ENCODE data around the gene STAB2.

The STAB2 gene

GRCh38 chr12:103558879-103559278 lies 28.2 kb upstream of the STAB2 start:
- Histone ChIP-seq H3K9ac (ENCODE audit: low read length) (no peak overlapping the region), H3K36me3 (ENCODE audit: control insufficient read depth, insufficient read depth, low read length) (no peaks in the 10 kb centered on the region), H3K27me3 (ENCODE audit: control insufficient read depth, insufficient read depth, low read length) (no peaks in the 10 kb centered on the region), H3K4me3 (ENCODE audit: low read length) (no peak overlapping the region), H3K9me3 (ENCODE audit: control insufficient read depth, low read length) (no peaks in the 10 kb centered on the region), H3K4me1 (ENCODE audit: control insufficient read depth, insufficient read depth, low read length) (no peaks in the 10 kb centered on the region)

GRCh38 chr12:103560604-103561101 lies 26.4 kb upstream of the STAB2 start:
- no peaks in the 10 kb centered on the region for H3K27me3 ChIP-seq (ENCODE audit: control insufficient read depth, insufficient read depth, low read length)
- H3K36me3 ChIP-seq (ENCODE audit: control insufficient read depth, insufficient read depth, low read length) = no peaks in the 10 kb centered on the region
- H3K4me1 ChIP-seq (ENCODE audit: control insufficient read depth, insufficient read depth, low read length) = no peaks in the 10 kb centered on the region
- H3K9me3 ChIP-seq (ENCODE audit: control insufficient read depth, low read length) = no peaks in the 10 kb centered on the region
- no peak overlapping the region for H3K4me3 ChIP-seq (ENCODE audit: low read length)
- H3K9ac ChIP-seq (ENCODE audit: low read length) = no peak overlapping the region

GRCh38 chr12:103561174-103561573 lies 25.9 kb upstream of the STAB2 start:
- Histone ChIP-seq H3K36me3 (ENCODE audit: control insufficient read depth, insufficient read depth, low read length) (no peaks in the 10 kb centered on the region), H3K9me3 (ENCODE audit: control insufficient read depth, low read length) (no peaks in the 10 kb centered on the region), H3K9ac (ENCODE audit: low read length) (no peak overlapping the region), H3K27me3 (ENCODE audit: control insufficient read depth, insufficient read depth, low read length) (no peaks in the 10 kb centered on the region), H3K4me1 (ENCODE audit: control insufficient read depth, insufficient read depth, low read length) (no peaks in the 10 kb centered on the region), H3K4me3 (ENCODE audit: low read length) (no peak overlapping the region)

DNA sequence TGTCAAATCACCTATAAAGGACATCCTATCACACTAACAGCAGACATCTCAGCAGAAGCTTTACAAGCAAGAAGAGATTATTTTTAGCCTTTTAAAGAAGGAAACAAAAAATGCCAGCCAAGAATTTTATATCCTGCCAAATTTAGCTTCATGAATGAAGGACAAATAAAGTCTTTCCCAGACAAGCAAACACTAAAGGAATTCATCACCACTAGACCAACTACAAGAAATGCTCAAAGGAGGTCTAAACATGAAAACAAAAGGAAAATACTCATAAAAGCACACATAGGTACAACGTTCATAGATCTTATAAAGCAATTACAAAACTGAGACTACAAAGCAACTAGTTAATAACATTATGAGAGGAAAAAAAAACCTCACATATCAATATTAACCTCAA lies 20.7 kb upstream of the STAB2 start:
- H3K9ac ChIP-seq (ENCODE audit: low read length) = no peak overlapping the region
- H3K4me1 ChIP-seq (ENCODE audit: control insufficient read depth, insufficient read depth, low read length) = no peaks in the 10 kb centered on the region
- peaks cover 6% of the 10 kb centered on the region for H3K27me3 ChIP-seq (ENCODE audit: control insufficient read depth, insufficient read depth, low read length)
- no peaks in the 10 kb centered on the region for H3K9me3 ChIP-seq (ENCODE audit: control insufficient read depth, low read length)
- H3K4me3 ChIP-seq (ENCODE audit: low read length) = no peak overlapping the region
- no peaks in the 10 kb centered on the region for H3K36me3 ChIP-seq (ENCODE audit: control insufficient read depth, insufficient read depth, low read length)

DNA sequence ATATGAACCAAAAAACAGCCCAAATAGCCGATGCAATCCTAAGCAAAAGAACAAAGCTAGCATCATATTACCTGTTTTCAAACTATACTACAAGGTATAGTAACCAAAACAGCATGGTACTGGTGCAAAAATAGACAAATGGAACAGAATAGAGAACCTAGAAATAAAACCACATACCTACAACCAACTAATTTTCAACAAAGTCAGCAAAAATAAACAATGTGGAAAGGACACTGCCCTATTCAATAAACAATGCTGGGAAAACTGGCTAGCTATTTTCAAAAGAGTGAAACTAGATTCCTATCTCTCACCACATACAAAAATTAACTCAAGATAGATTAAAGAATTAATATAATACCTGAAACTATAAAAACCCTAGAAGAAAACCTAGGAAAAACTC lies 17.8 kb upstream of the STAB2 start:
- Histone ChIP-seq H3K27me3 (ENCODE audit: control insufficient read depth, insufficient read depth, low read length) (peaks cover 6% of the 10 kb centered on the region), H3K9ac (ENCODE audit: low read length) (no peak overlapping the region), H3K4me1 (ENCODE audit: control insufficient read depth, insufficient read depth, low read length) (no peaks in the 10 kb centered on the region), H3K4me3 (ENCODE audit: low read length) (no peak overlapping the region), H3K9me3 (ENCODE audit: control insufficient read depth, low read length) (no peaks in the 10 kb centered on the region), H3K36me3 (ENCODE audit: control insufficient read depth, insufficient read depth, low read length) (no peaks in the 10 kb centered on the region)

GRCh38 chr12:103571286-103571685 lies 15.8 kb upstream of the STAB2 start:
- H3K27me3 ChIP-seq (ENCODE audit: control insufficient read depth, insufficient read depth, low read length) = peaks cover 6% of the 10 kb centered on the region
- no peak overlapping the region for H3K4me3 ChIP-seq (ENCODE audit: low read length)
- H3K9me3 ChIP-seq (ENCODE audit: control insufficient read depth, low read length) = no peaks in the 10 kb centered on the region
- H3K4me1 ChIP-seq (ENCODE audit: control insufficient read depth, insufficient read depth, low read length) = no peaks in the 10 kb centered on the region
- no peak overlapping the region for H3K9ac ChIP-seq (ENCODE audit: low read length)
- H3K36me3 ChIP-seq (ENCODE audit: control insufficient read depth, insufficient read depth, low read length) = no peaks in the 10 kb centered on the region

GRCh38 chr12:103572312-103573045 lies 14.6 kb upstream of the STAB2 start:
- H3K4me3 ChIP-seq (ENCODE audit: low read length) = no peak overlapping the region
- no peaks in the 10 kb centered on the region for H3K9me3 ChIP-seq (ENCODE audit: control insufficient read depth, low read length)
- H3K36me3 ChIP-seq (ENCODE audit: control insufficient read depth, insufficient read depth, low read length) = no peaks in the 10 kb centered on the region
- no peak overlapping the region for H3K9ac ChIP-seq (ENCODE audit: low read length)
- peaks cover 6% of the 10 kb centered on the region for H3K27me3 ChIP-seq (ENCODE audit: control insufficient read depth, insufficient read depth, low read length)
- no peaks in the 10 kb centered on the region for H3K4me1 ChIP-seq (ENCODE audit: control insufficient read depth, insufficient read depth, low read length)

DNA sequence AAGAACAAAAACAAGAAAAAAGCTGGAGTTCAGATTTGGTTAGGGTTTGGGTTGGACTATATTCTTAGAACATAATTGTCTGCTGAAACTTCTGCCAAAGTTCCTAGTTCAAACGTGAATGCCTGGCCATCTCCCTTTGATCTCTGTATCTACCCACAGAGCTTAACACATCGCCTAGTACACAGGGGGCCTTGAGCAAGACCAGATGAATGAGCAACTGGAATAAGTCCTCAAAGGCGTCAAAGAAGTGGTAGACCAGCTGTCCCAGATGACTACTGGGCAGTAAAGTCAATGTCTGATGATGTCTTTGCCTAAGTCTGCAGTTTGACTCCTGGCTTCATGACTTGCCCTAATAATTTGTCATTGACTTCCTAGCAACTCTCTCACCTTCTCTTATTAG lies 13.9 kb upstream of the STAB2 start:
- H3K9ac ChIP-seq (ENCODE audit: low read length) = no peak overlapping the region
- H3K9me3 ChIP-seq (ENCODE audit: control insufficient read depth, low read length) = no peaks in the 10 kb centered on the region
- no peaks in the 10 kb centered on the region for H3K4me1 ChIP-seq (ENCODE audit: control insufficient read depth, insufficient read depth, low read length)
- peaks cover 6% of the 10 kb centered on the region for H3K27me3 ChIP-seq (ENCODE audit: control insufficient read depth, insufficient read depth, low read length)
- H3K4me3 ChIP-seq (ENCODE audit: low read length) = no peak overlapping the region
- no peaks in the 10 kb centered on the region for H3K36me3 ChIP-seq (ENCODE audit: control insufficient read depth, insufficient read depth, low read length)

DNA sequence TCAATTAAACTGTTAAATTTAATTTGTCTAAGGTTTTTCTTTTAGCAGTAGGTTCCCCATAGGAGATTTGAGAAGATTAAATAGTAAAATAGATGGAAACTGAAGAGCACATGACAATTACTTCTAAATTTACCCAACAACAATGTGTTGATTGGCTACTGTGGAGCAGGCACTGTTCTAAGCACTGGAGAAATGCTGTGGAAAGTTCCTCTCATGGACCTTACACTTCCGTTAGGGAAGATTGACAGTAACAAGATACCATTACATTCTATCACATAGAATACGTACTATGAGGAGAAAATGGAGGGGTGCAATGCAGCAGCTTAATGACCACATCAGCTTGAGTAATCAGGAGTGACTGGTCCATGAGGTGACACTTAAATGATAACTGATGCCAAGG lies 8.1 kb upstream of the STAB2 start:
- no peak overlapping the region for H3K9ac ChIP-seq (ENCODE audit: low read length)
- H3K4me1 ChIP-seq (ENCODE audit: control insufficient read depth, insufficient read depth, low read length) = no peaks in the 10 kb centered on the region
- no peaks in the 10 kb centered on the region for H3K9me3 ChIP-seq (ENCODE audit: control insufficient read depth, low read length)
- no peaks in the 10 kb centered on the region for H3K36me3 ChIP-seq (ENCODE audit: control insufficient read depth, insufficient read depth, low read length)
- H3K27me3 ChIP-seq (ENCODE audit: control insufficient read depth, insufficient read depth, low read length) = no peaks in the 10 kb centered on the region
- H3K4me3 ChIP-seq (ENCODE audit: low read length) = no peak overlapping the region

DNA sequence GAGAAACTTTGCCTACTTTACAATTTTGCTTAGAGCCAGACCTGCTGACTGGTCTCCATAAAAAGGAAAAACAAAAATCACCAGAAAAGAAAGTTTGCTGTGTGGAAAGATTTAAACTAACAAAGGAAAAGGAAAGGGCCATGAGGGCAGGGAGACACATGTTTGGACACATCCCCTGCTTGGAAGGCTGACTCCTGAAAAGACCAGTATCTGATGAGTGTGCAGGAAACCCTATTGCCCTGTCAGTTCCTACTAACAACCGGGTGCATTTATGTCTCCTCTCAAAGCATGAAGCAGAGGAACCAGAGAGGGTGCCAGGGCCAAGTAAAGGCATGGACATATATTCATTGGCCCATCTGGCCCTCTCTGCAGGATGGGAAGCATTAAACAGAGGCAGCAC lies 7.0 kb upstream of the STAB2 start:
- H3K4me3 ChIP-seq (ENCODE audit: low read length) = no peak overlapping the region
- H3K36me3 ChIP-seq (ENCODE audit: control insufficient read depth, insufficient read depth, low read length) = no peaks in the 10 kb centered on the region

GRCh38 chr12:103583008-103583407 lies 4.1 kb upstream of the STAB2 start:
- no peaks in the 10 kb centered on the region for H3K36me3 ChIP-seq (ENCODE audit: control insufficient read depth, insufficient read depth, low read length)
- no peaks in the 10 kb centered on the region for H3K27me3 ChIP-seq (ENCODE audit: control insufficient read depth, insufficient read depth, low read length)
- H3K4me3 ChIP-seq (ENCODE audit: low read length) = no peak overlapping the region
- H3K9me3 ChIP-seq (ENCODE audit: control insufficient read depth, low read length) = no peaks in the 10 kb centered on the region
- H3K4me1 ChIP-seq (ENCODE audit: control insufficient read depth, insufficient read depth, low read length) = no peaks in the 10 kb centered on the region
- H3K9ac ChIP-seq (ENCODE audit: low read length) = no peak overlapping the region

More for the DNA sequence above, 7.0 kb upstream of the STAB2 start:
- no peaks in the 10 kb centered on the region for H3K27me3 ChIP-seq (ENCODE audit: control insufficient read depth, insufficient read depth, low read length)
- H3K9me3 ChIP-seq (ENCODE audit: control insufficient read depth, low read length) = no peaks in the 10 kb centered on the region
- no peak overlapping the region for H3K9ac ChIP-seq (ENCODE audit: low read length)
- H3K4me1 ChIP-seq (ENCODE audit: control insufficient read depth, insufficient read depth, low read length) = no peaks in the 10 kb centered on the region

- Histone ChIP-seq H3K9me3 (ENCODE audit: control insufficient read depth, low read length) (no peaks in the 10 kb centered on the region), H3K9ac (ENCODE audit: low read length) (no peak overlapping the region), H3K4me3 (ENCODE audit: low read length) (no peak overlapping the region), H3K36me3 (ENCODE audit: control insufficient read depth, insufficient read depth, low read length) (no peaks in the 10 kb centered on the region), H3K27me3 (ENCODE audit: control insufficient read depth, insufficient read depth, low read length) (no peaks in the 10 kb centered on the region), H3K4me1 (ENCODE audit: control insufficient read depth, insufficient read depth, low read length) (no peaks in the 10 kb centered on the region)
Measured at GRCh38 chr12:103586132-103586531, 941 bp upstream of the STAB2 start.

GRCh38 chr12:103588680-103589079 lies 1.6 kb downstream of the STAB2 start:
- Histone ChIP-seq H3K9ac (ENCODE audit: low read length) (no peak overlapping the region), H3K4me3 (ENCODE audit: low read length) (no peak overlapping the region), H3K36me3 (ENCODE audit: control insufficient read depth, insufficient read depth, low read length) (no peaks in the 10 kb centered on the region), H3K27me3 (ENCODE audit: control insufficient read depth, insufficient read depth, low read length) (no peaks in the 10 kb centered on the region), H3K9me3 (ENCODE audit: control insufficient read depth, low read length) (no peaks in the 10 kb centered on the region), H3K4me1 (ENCODE audit: control insufficient read depth, insufficient read depth, low read length) (no peaks in the 10 kb centered on the region)

Measured in mucosa of stomach (tissue), 1 donor.